Measurements from ENCODE around the gene SCCPDH. TPM values are rescaled to one million over a fixed set of nuclear protein-coding genes. Genes with fewer than 3 reads are reported as not detected.

SCCPDH gene
- total and polyA plus RNA-seq, 9 donors = 14.7 to 26.2 (median 23.8) TPM

GRCh38 chr1:246771366-246771765, 47.2 kb downstream of the SCCPDH start:
- intact Hi-C loops (cut with DNase I) = no loop called here
- no peaks in the 10 kb centered on the region for H3K9me3 ChIP-seq
- TF ChIP-seq POLR2A (IDR thresholded peaks at IDR 0.05) = no peak
- no peak for TF ChIP-seq CTCF (IDR thresholded peaks at IDR 0.05)
- TF ChIP-seq EP300 (IDR thresholded peaks at IDR 0.05) = no peak
- H3K36me3 ChIP-seq = no peaks in the 10 kb centered on the region
- no peaks in the 10 kb centered on the region for H3K4me1 ChIP-seq (ENCODE audit: insufficient read depth)
- no peak overlapping the region for H3K4me3 ChIP-seq
- WGBS, 3 donors = 87 to 91% (median 90%) methylated on average over 6 of the region's 6 CpGs
- H3K27ac ChIP-seq = no peak overlapping the region
- H3K27me3 ChIP-seq = no peaks in the 10 kb centered on the region
- no peak for DNase-seq

DNA sequence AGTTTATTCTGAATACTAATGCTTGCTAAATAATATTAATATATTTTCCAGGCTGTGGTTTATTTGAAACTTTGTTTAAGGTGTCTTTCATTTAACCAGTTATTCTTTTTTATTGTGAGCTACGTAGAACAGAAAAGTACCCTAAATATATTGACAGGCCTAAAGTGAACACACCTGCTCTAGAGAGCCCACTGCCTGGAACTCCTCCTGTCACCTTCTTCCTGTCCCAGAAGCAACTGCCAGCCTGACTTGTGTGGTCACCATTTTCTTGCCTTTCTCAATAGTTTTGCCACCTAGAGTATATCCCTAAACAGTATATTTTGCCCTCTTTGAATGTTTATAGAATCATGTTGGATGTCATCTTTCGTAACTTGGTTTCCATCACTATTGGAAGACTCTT, 48.5 kb downstream of the SCCPDH start:
- TF ChIP-seq EP300 (IDR thresholded peaks at IDR 0.05) = no peak
- no peak for TF ChIP-seq CTCF (IDR thresholded peaks at IDR 0.05)
- TF ChIP-seq POLR2A (IDR thresholded peaks at IDR 0.05) = no peak

GRCh38 chr1:246773213-246773641, 49.0 kb downstream of the SCCPDH start:
- H3K4me3 ChIP-seq = no peak overlapping the region
- no peaks in the 10 kb centered on the region for H3K36me3 ChIP-seq
- WGBS, 3 donors = 98 to 100% (median 99%) methylated on average over 4 of the region's 4 CpGs
- intact Hi-C loops (cut with DNase I) = no loop called here
- DNase-seq = no peak
- no peak overlapping the region for H3K27ac ChIP-seq
- no peaks in the 10 kb centered on the region for H3K4me1 ChIP-seq (ENCODE audit: insufficient read depth)
- TF ChIP-seq EP300 (IDR thresholded peaks at IDR 0.05) (no peak), CTCF (IDR thresholded peaks at IDR 0.05) (no peak), POLR2A (IDR thresholded peaks at IDR 0.05) (no peak)
- H3K9me3 ChIP-seq = no peaks in the 10 kb centered on the region
- no peaks in the 10 kb centered on the region for H3K27me3 ChIP-seq

More for the DNA sequence above, 48.5 kb downstream of the SCCPDH start:
- Histone ChIP-seq H3K27ac (no peak overlapping the region), H3K9me3 (no peaks in the 10 kb centered on the region), H3K27me3 (no peaks in the 10 kb centered on the region), H3K4me3 (no peak overlapping the region), H3K4me1 (ENCODE audit: insufficient read depth) (no peaks in the 10 kb centered on the region), H3K36me3 (no peaks in the 10 kb centered on the region)
- intact Hi-C loops (cut with DNase I) = no loop called here
- WGBS, 3 donors = 95 to 99% (median 98%) methylated on average over 2 of the region's 2 CpGs
- no peak for DNase-seq

- Histone ChIP-seq H3K4me3 (no peak overlapping the region), H3K4me1 (ENCODE audit: insufficient read depth) (no peaks in the 10 kb centered on the region), H3K27ac (no peak overlapping the region), H3K36me3 (no peaks in the 10 kb centered on the region), H3K9me3 (no peaks in the 10 kb centered on the region), H3K27me3 (no peaks in the 10 kb centered on the region)
- intact Hi-C loops (cut with DNase I) = no loop called here
- WGBS, 3 donors = 90 to 95% (median 92%) methylated on average over 23 of the region's 23 CpGs
- no peak for TF ChIP-seq EP300 (IDR thresholded peaks at IDR 0.05)
- no peak for TF ChIP-seq POLR2A (IDR thresholded peaks at IDR 0.05)
- no peak for TF ChIP-seq CTCF (IDR thresholded peaks at IDR 0.05)
- no peak for DNase-seq
Measured at GRCh38 chr1:246775531-246776385, 51.5 kb downstream of the SCCPDH start.

Data from ovary (tissue), 9 donors.